Right lobe of liver (tissue), 6 donors: ENCODE data around the gene FAM25G. TPM values are rescaled to one million over a fixed set of nuclear protein-coding genes. Genes with fewer than 3 reads are reported as not detected.
"Not testable (repeated sequence)": the region's sequence is repeated elsewhere in the genome, so short reads cannot be mapped to it uniquely, and the experiment has no call there.

Source experiments
- ATAC-seq, 4 donors: fragments of 200-7000 bp; cut with Tn5 transposase; one replicate each; pipeline ENCODE4 v1.9.1; 2020; ENCODE audit warnings: mild to moderate bottlenecking in 4 of 4, moderate library complexity in 4 of 4
- DNase-seq, 3 donors: peaks; one replicate each; pipeline ENCODE4 v3.0.0-alpha.2; 2020
- H3K27ac ChIP-seq, 3 donors: fragments of 200-600 bp; one replicate each; pipeline ENCODE4 v1.8.0; 2022
- H3K27me3 ChIP-seq, 2 donors: fragments of 200-600 bp; one replicate each; pipeline ENCODE4 v1.8.0; 2022
- H3K36me3 ChIP-seq, 4 donors: fragments of 200-600 bp; sonication (generic) in 1 of 4; one replicate each; pipeline versions ENCODE4 v1.5.1 to v1.8.0; 2017 to 2022; ENCODE audit warnings: control low read depth in 1 of 4
- H3K4me1 ChIP-seq, 4 donors: fragments of 200-600 bp; sonication (generic) in 1 of 4; one replicate each; pipeline versions ENCODE4 v1.5.1 to v1.8.0; 2017 to 2022; ENCODE audit warnings: control low read depth in 1 of 4
- H3K4me3 ChIP-seq, 3 donors: fragments of 200-600 bp; one replicate each; pipeline ENCODE4 v1.8.0; 2022
- H3K9me3 ChIP-seq, 4 donors: fragments of 200-600 bp; sonication (generic) in 1 of 4; one replicate each; pipeline versions ENCODE4 v1.5.1 to v1.8.0; 2017 to 2022; ENCODE audit warnings: control low read depth in 1 of 4
- POLR2A ChIP-seq: fragments of 450-650 bp; IDR thresholded peaks from one replicate; pipeline ENCODE4 v1.6.1; 2017; ENCODE audit warnings: antibody characterized with exemption, mild to moderate bottlenecking
- WGBS: methylation state at CpG from one replicate; pipeline ENCODE4 v1.1.6; 2018; ENCODE audit warnings: low coverage, low lambda C conversion rate; ENCODE audit not compliant: insufficient coverage; ENCODE audit errors: missing lambda C conversion rate; 5-methylcytosine and 5-hydroxymethylcytosine counted together
- intact Hi-C, 2 donors: fragments of 100-400 bp; cut with DNase I; formaldehyde crosslinking; loops; one replicate each; pipeline versions ENCODE4 v1.11.2 to v1.14.1; 2022
- total RNA-seq, 6 experiments: library from RNA; depleted of rRNA in 2 of 6; stranded (reverse); fragments of >200 nt in 2 of 6; fragmentation: NEBNext Ultra II Directional in 3 of 6; extraction: Animal tissue kit (Norgen Biotek cat#: 25700) in 3 of 6; gene quantifications; one replicate each; pipeline versions ENCODE4 v1.1.0 to v1.2.4, GENCODE V29; 2016 to 2023
- TF ChIP-seq, protein P1 (sequence below), 4 donors: fragments of 200-600 bp in 3 of 4; fragments of 450-650 bp in 1 of 4; IDR thresholded peaks; one replicate each; pipeline versions ENCODE4 v1.5.1 to v1.8.0; 2016 to 2022; ENCODE audit warnings: antibody characterized with exemption in 4 of 4, mild to moderate bottlenecking in 2 of 4
- donor health status: DM: no; HTN: yes; CAD: no.
- donor health status: DM: no; HTN: no; CAD: no.
- donor health status: DM: no; HTN: no; CAD: no.
- donor health status: DM: no; HTN: yes; CAD: no.
- donor health status: DM: no; HTN: yes; CAD: no.

Gene FAM25G
- total RNA-seq, 6 experiments from 2014 or later, result not detected

- H3K36me3 ChIP-seq, H3K27ac ChIP-seq, H3K4me1 ChIP-seq, intact Hi-C loops, H3K9me3 ChIP-seq, DNase-seq, H3K4me3 ChIP-seq, H3K27me3 ChIP-seq: not testable (repeated sequence)
- no CpG with 5 or more reads among the region's 9 CpGs for WGBS
- ATAC-seq, result peak; percentile 16 to 69 (median 35)
Observed at GRCh38 chr10:47462577-47463358, 28.7 kb downstream of the FAM25G start.

- DNase-seq (peak in 2 of 3 donors; percentile 58 to 72), ATAC-seq (peak; percentile 85 to 94 (median 88))
- H3K27me3 ChIP-seq, H3K4me1 ChIP-seq, H3K4me3 ChIP-seq, H3K9me3 ChIP-seq, intact Hi-C loops, H3K27ac ChIP-seq, H3K36me3 ChIP-seq: not testable (repeated sequence)
- WGBS, result 3% methylated on average over 7 of the region's 37 CpGs
- TF ChIP-seq, protein P1, sequence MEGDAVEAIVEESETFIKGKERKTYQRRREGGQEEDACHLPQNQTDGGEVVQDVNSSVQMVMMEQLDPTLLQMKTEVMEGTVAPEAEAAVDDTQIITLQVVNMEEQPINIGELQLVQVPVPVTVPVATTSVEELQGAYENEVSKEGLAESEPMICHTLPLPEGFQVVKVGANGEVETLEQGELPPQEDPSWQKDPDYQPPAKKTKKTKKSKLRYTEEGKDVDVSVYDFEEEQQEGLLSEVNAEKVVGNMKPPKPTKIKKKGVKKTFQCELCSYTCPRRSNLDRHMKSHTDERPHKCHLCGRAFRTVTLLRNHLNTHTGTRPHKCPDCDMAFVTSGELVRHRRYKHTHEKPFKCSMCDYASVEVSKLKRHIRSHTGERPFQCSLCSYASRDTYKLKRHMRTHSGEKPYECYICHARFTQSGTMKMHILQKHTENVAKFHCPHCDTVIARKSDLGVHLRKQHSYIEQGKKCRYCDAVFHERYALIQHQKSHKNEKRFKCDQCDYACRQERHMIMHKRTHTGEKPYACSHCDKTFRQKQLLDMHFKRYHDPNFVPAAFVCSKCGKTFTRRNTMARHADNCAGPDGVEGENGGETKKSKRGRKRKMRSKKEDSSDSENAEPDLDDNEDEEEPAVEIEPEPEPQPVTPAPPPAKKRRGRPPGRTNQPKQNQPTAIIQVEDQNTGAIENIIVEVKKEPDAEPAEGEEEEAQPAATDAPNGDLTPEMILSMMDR (IDR thresholded peaks at IDR 0.05), result peak in 3 of 4 donors; percentile 17 to 42 (median 36)
Observed at GRCh38 chr10:47461261-47461687, 30.2 kb downstream of the FAM25G start.

DNA sequence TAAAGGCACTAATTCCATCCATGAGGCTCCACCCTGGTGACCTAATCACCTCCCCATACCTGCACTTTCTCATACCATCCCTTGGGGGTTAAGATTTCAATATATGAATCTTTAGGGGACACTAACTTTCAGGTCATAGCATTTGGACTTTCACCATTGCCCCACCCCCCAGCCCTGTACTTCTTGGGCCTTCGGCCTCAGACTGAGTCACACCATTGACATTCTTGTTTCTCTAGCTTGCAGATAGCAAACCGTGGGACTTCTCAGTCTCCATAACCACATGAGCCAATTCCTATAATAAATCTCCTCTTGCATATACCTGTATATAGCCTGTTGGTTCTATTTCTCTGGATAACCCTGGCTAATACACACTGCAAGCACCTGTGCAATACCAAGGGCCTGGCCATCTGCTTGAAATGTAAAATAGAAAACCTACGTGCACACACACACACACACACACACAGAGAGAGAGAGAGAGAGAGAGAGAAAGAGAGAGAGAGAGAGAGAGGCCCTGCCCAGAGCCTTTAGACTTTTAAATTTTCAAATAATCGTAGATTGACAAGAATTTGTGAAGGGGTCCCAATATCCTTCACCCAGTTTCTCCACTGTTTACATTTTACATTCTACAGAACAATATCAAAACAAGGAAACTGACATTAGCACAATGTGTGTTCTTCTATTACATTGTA lies 32.9 kb downstream of the FAM25G start:
- no peak overlapping the region for H3K4me3 ChIP-seq
- H3K36me3 ChIP-seq, result no peaks in the 10 kb centered on the region
- no peaks in the 10 kb centered on the region for H3K9me3 ChIP-seq
- H3K4me1 ChIP-seq, result no peaks in the 10 kb centered on the region
- WGBS, result 45% methylated on average over 4 of the region's 4 CpGs
- no peak for DNase-seq
- ATAC-seq, result no peak
- H3K27me3 ChIP-seq, result no peaks in the 10 kb centered on the region
- no peak overlapping the region for H3K27ac ChIP-seq
- intact Hi-C loops, result no loop called here
- TF ChIP-seq POLR2A, result no peak
- TF ChIP-seq, protein P1 (IDR thresholded peaks at IDR 0.05), result no peak

- ATAC-seq (no peak), DNase-seq (no peak)
- no peaks in the 10 kb centered on the region for H3K27me3 ChIP-seq
- no peak overlapping the region for H3K27ac ChIP-seq
- H3K36me3 ChIP-seq, result no peaks in the 10 kb centered on the region
- no peaks in the 10 kb centered on the region for H3K9me3 ChIP-seq
- WGBS, result no CpG with 5 or more reads among the region's 1 CpG
- TF ChIP-seq, protein P1 (IDR thresholded peaks at IDR 0.05), result no peak
- no peak for TF ChIP-seq POLR2A
- intact Hi-C loops, result no loop called here
- no peaks in the 10 kb centered on the region for H3K4me1 ChIP-seq
- no peak overlapping the region for H3K4me3 ChIP-seq
Observed at GRCh38 chr10:47457826-47458225, 33.7 kb downstream of the FAM25G start.

- no CpG with 5 or more reads among the region's 1 CpG for WGBS
- Histone ChIP-seq H3K4me1 (no peaks in the 10 kb centered on the region), H3K9me3 (no peaks in the 10 kb centered on the region), H3K27me3 (no peaks in the 10 kb centered on the region), H3K4me3 (no peak overlapping the region), H3K27ac (no peak overlapping the region), H3K36me3 (no peaks in the 10 kb centered on the region)
- ATAC-seq (no peak), DNase-seq (no peak)
- intact Hi-C loops, result no loop called here
- no peak for TF ChIP-seq POLR2A
- TF ChIP-seq, protein P1 (IDR thresholded peaks at IDR 0.05), result no peak
Observed at GRCh38 chr10:47457528-47457820, 34.0 kb downstream of the FAM25G start.
